ENCODE measurements around the gene TSPAN12.

TSPAN12 gene

GRCh38 chr7:120856621-120857352, 1.2 kb downstream of the TSPAN12 start:
- Histone ChIP-seq H3K9me3 (ENCODE audit: insufficient read depth, low read depth, low read length) (no peaks in the 10 kb centered on the region), H2AFZ (ENCODE audit: low read length) (no peak overlapping the region), H3K36me3 (ENCODE audit: insufficient read depth, low read length) (no peaks in the 10 kb centered on the region), H3K4me2 (ENCODE audit: low read depth, low read length, poor library complexity, severe bottlenecking) (no peak overlapping the region), H3K79me2 (ENCODE audit: insufficient read depth, low read length) (no peaks in the 10 kb centered on the region), H3F3A (ENCODE audit: low read depth) (no peaks in the 10 kb centered on the region), H4K20me1 (ENCODE audit: insufficient read depth, low read length, poor library complexity, severe bottlenecking) (no peaks in the 10 kb centered on the region), H3K9ac (ENCODE audit: low read depth, low read length, poor library complexity, severe bottlenecking) (no peak overlapping the region), H3K27me3 (ENCODE audit: insufficient read depth, low read length, poor library complexity, severe bottlenecking) (no peaks in the 10 kb centered on the region), H3K9me2 (replicated peaks; ENCODE audit: low read depth, low read length) (no peaks in the 10 kb centered on the region), H3K4me1 (ENCODE audit: insufficient read depth, low read length, poor library complexity, severe bottlenecking) (no peaks in the 10 kb centered on the region), H3K4me3 (ENCODE audit: low read length, poor library complexity, severe bottlenecking) (no peak overlapping the region)
- TF ChIP-seq CTCF (conservative IDR thresholded peaks at IDR 0.05; ENCODE audit: low read length) (no peak), EZH2phosphoT487 (IDR thresholded peaks at IDR 0.05; ENCODE audit: borderline replicate concordance) (no peak)

GRCh38 chr7:120856198-120856597, 1.7 kb downstream of the TSPAN12 start:
- no peak overlapping the region for H3K4me2 ChIP-seq (ENCODE audit: low read depth, low read length, poor library complexity, severe bottlenecking)
- H3K36me3 ChIP-seq (ENCODE audit: insufficient read depth, low read length): no peaks in the 10 kb centered on the region
- H3K9me2 ChIP-seq (replicated peaks; ENCODE audit: low read depth, low read length): no peaks in the 10 kb centered on the region
- no peaks in the 10 kb centered on the region for H3K27me3 ChIP-seq (ENCODE audit: insufficient read depth, low read length, poor library complexity, severe bottlenecking)
- no peaks in the 10 kb centered on the region for H3F3A ChIP-seq (ENCODE audit: low read depth)
- no peaks in the 10 kb centered on the region for H3K9me3 ChIP-seq (ENCODE audit: insufficient read depth, low read depth, low read length)
- H3K9ac ChIP-seq (ENCODE audit: low read depth, low read length, poor library complexity, severe bottlenecking): no peak overlapping the region
- no peak overlapping the region for H2AFZ ChIP-seq (ENCODE audit: low read length)
- H4K20me1 ChIP-seq (ENCODE audit: insufficient read depth, low read length, poor library complexity, severe bottlenecking): no peaks in the 10 kb centered on the region
- no peak overlapping the region for H3K4me3 ChIP-seq (ENCODE audit: low read length, poor library complexity, severe bottlenecking)
- no peaks in the 10 kb centered on the region for H3K79me2 ChIP-seq (ENCODE audit: insufficient read depth, low read length)
- TF ChIP-seq CTCF (conservative IDR thresholded peaks at IDR 0.05; ENCODE audit: low read length) (no peak), EZH2phosphoT487 (IDR thresholded peaks at IDR 0.05; ENCODE audit: borderline replicate concordance) (no peak)
- H3K4me1 ChIP-seq (ENCODE audit: insufficient read depth, low read length, poor library complexity, severe bottlenecking): no peaks in the 10 kb centered on the region

GRCh38 chr7:120852700-120853099, 5.2 kb downstream of the TSPAN12 start:
- Histone ChIP-seq H3K4me1 (ENCODE audit: insufficient read depth, low read length, poor library complexity, severe bottlenecking) (no peaks in the 10 kb centered on the region), H3F3A (ENCODE audit: low read depth) (no peaks in the 10 kb centered on the region), H3K27me3 (ENCODE audit: insufficient read depth, low read length, poor library complexity, severe bottlenecking) (no peaks in the 10 kb centered on the region), H4K20me1 (ENCODE audit: insufficient read depth, low read length, poor library complexity, severe bottlenecking) (no peaks in the 10 kb centered on the region), H3K36me3 (ENCODE audit: insufficient read depth, low read length) (no peaks in the 10 kb centered on the region), H3K9me3 (ENCODE audit: insufficient read depth, low read depth, low read length) (no peaks in the 10 kb centered on the region), H3K9ac (ENCODE audit: low read depth, low read length, poor library complexity, severe bottlenecking) (no peak overlapping the region), H3K9me2 (replicated peaks; ENCODE audit: low read depth, low read length) (no peaks in the 10 kb centered on the region), H3K4me2 (ENCODE audit: low read depth, low read length, poor library complexity, severe bottlenecking) (no peak overlapping the region), H3K79me2 (ENCODE audit: insufficient read depth, low read length) (no peaks in the 10 kb centered on the region), H2AFZ (ENCODE audit: low read length) (no peak overlapping the region), H3K4me3 (ENCODE audit: low read length, poor library complexity, severe bottlenecking) (no peak overlapping the region)
- TF ChIP-seq CTCF (conservative IDR thresholded peaks at IDR 0.05; ENCODE audit: low read length) (no peak), EZH2phosphoT487 (IDR thresholded peaks at IDR 0.05; ENCODE audit: borderline replicate concordance) (no peak)

Measured in Loucy (cell line).